GM20000 (cell line): ENCODE results near the gene MED27.

Experiments
- DNase-seq: peaks from one replicate; pipeline ENCODE4 v3.0.0; 2012; ENCODE audit warnings: low spot score
- TF ChIP-seq, protein P1 (sequence below): IDR thresholded peaks from 2 replicates; pipeline ENCODE4 v1.5.1; 2012; ENCODE audit warnings: mild to moderate bottlenecking, control low read depth; ENCODE audit errors: extremely low read depth, missing control alignments

Gene MED27

DNA sequence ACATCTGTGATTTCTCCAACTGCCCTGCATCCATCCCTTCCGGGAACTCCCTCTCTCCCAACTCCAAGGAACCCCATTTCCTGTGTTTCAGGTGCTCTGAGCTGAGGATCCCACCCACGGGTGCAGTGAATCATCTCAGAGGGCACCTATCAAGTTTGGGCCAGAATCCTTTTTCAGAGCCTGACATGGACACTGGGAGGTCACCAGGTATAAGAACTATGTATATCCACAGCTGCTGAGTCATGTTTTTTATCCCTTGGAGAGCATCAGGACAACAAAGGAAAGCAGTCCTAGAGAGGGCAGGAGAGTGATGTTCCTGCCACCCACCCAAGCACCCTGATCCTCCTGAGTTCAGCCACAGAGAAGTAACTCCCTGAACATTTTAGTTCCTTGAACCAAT, 3.8 kb downstream of the MED27 start:
- TF ChIP-seq, protein P1, sequence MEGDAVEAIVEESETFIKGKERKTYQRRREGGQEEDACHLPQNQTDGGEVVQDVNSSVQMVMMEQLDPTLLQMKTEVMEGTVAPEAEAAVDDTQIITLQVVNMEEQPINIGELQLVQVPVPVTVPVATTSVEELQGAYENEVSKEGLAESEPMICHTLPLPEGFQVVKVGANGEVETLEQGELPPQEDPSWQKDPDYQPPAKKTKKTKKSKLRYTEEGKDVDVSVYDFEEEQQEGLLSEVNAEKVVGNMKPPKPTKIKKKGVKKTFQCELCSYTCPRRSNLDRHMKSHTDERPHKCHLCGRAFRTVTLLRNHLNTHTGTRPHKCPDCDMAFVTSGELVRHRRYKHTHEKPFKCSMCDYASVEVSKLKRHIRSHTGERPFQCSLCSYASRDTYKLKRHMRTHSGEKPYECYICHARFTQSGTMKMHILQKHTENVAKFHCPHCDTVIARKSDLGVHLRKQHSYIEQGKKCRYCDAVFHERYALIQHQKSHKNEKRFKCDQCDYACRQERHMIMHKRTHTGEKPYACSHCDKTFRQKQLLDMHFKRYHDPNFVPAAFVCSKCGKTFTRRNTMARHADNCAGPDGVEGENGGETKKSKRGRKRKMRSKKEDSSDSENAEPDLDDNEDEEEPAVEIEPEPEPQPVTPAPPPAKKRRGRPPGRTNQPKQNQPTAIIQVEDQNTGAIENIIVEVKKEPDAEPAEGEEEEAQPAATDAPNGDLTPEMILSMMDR = no peak
- no peak for DNase-seq

DNA sequence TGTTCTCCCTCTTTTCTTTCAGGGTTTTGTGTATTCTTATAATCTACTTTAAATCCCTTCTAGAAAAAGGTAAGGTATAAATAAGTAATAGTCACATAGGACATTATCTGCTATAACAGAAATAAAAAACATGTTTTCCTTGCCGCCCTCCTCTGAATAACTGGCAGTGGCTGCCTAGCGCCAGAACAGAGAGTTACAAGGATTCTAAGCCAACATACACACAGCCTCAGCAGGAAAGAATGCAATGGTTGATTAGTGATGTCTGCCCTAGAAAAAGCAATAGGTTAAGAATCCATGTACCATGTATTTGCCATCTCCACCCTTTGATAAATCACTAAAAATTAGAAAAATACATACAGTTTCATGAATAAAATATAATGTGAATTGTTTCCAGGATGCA, 4.9 kb downstream of the MED27 start:
- TF ChIP-seq, protein P1 = no peak
- DNase-seq = no peak

DNA sequence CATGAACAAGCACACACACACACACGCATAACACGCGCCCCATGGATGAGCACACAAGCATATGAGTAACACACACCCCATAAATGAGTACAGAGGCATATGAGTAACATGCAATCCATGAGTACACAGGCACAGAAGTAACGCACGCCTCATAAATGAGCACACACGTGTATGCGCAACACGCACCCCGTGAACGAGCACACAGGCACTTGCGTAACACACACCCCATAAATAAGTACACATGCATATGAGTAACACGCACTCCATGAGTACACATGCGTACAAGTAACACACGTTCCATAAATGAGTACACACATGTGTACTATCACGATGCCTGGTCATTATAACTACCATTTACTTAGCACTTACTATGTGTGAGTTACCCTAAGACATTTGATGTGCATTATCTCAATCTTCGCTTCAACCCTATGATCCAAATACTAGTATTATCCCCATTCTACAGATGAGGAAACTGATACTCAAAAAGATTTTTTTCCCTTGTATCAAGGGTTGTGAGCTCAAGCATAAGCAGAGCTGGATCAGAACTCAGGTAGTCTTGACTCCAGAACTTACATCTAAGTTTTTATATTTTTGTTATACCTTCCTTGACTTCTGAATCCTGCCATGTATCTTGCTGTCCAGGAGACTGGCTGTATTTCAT, 7.7 kb downstream of the MED27 start:
- TF ChIP-seq, protein P1 = no peak
- DNase-seq = no peak

DNA sequence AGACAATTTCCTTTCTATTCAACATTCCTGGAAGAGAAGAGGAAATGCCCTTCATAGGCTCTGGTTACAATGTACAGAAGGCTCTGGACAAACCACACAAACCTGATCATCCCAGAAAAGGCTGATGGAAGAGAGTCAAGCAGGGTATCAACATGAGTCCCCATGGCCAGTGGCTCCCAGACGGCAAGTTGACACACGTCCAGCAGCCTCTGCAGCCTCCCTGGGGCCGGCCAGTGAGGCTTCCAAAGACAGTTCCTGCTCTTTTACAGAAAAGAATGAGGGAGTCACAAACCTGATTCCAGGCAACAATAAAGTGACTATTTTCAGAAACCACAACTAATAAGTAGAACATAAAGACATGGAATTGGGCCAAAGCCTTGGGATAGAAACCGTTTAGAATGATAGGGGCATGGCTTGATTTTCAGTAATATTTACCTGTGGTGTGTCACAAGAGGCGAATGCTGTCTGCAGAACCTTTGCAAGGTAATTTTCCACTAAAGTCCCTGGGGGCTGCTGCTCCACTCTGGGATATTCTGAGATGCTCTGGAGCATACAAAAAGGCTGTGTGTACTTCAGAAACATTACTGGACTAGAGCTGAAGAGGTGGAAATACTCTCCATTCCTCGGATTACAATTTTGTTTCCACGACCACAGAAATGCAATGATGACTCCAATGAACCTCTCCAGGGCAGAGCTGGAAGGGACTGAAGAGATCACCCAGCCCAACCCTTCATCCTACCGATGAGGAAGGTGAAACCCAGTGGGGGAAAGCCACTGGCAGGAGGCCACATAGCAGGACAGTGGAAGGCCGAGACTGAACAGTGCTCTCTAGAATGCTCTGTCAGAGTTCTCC, 10.4 kb downstream of the MED27 start:
- DNase-seq = no peak
- TF ChIP-seq, protein P1 = no peak

DNA sequence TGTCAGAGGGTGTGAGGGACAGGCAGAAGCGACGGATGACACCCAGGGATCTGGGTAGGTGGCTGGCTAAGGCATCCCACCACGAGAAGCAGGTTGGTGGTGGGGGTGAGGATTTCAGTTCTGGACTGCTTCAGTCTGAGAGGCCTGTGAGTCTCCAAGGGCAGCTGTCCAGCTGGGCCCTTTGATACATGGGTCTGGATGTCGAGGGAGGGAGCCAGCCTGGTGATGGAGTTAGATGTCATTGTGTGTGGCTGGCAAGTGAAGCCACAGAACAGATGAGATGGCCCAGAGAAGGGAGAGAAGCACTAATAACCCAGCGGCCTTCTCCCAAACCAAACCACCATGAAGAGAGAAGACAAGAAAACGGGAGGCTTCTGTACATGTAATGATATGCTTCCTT, 11.1 kb downstream of the MED27 start:
- TF ChIP-seq, protein P1 = no peak
- DNase-seq = no peak

DNA sequence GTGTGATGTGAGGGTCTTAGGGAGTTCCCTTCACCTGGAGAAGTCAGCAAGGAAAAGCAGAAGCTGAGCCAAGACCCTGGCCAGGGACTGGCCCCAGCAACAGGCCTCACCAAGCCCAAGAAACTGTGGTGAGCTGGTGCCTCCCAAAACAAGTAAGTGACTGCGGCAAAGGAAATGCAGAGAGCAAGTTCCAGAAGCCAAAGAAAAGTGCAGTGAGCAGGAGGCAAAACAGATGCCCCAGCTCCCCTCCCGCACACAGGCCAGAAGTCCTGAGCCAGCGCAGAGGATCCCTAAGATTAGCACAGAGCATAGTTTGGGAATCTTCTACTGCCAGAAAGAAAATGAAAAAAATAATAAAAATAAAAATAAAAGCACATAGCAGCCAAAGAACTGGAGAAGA, 13.2 kb downstream of the MED27 start:
- DNase-seq = no peak
- TF ChIP-seq, protein P1 = no peak

DNA sequence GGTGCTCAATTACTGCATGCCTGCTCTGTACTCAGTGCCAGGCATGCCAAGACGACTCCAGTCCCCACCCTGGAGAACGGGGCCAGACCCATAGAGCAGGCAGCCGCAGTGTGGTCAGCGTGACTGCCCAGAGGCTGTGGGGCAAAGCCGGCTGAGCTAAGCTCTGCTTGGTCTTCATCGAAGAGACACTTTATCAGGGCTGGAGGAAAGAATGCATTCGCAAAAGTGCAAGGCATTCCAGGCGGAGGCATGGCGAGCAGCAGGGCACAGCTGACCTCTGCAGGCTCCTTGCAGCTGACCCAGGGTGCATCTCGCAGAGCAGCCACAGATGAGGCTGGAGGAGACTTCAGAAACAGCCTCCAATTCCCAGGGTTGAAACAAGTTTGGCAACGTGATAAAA, 13.6 kb downstream of the MED27 start:
- TF ChIP-seq, protein P1 = no peak
- no peak for DNase-seq
